ENCODE measurements around the gene GPD1L.

The GPD1L gene

GRCh38 chr3:32166654-32167053 is 60.2 kb downstream of the GPD1L start:
- H3K4me1 ChIP-seq (ENCODE audit: control insufficient read depth, insufficient read depth, low read length) = no peaks in the 10 kb centered on the region
- no peaks in the 10 kb centered on the region for H3K9me3 ChIP-seq (ENCODE audit: control insufficient read depth, insufficient read depth, low read length)
- H3K4me3 ChIP-seq (ENCODE audit: low read depth, low read length) = no peak overlapping the region
- no peaks in the 10 kb centered on the region for H3K36me3 ChIP-seq (ENCODE audit: control insufficient read depth, insufficient read depth, low read length)
- H3K27me3 ChIP-seq (ENCODE audit: control insufficient read depth, insufficient read depth, low read length) = no peaks in the 10 kb centered on the region
- H3K9ac ChIP-seq (ENCODE audit: low read depth, low read length) = no peak overlapping the region

- no peak overlapping the region for H3K9ac ChIP-seq (ENCODE audit: low read depth, low read length)
- no peaks in the 10 kb centered on the region for H3K36me3 ChIP-seq (ENCODE audit: control insufficient read depth, insufficient read depth, low read length)
- H3K27me3 ChIP-seq (ENCODE audit: control insufficient read depth, insufficient read depth, low read length) = peaks cover 2% of the 10 kb centered on the region
- H3K4me1 ChIP-seq (ENCODE audit: control insufficient read depth, insufficient read depth, low read length) = no peaks in the 10 kb centered on the region
- no peak overlapping the region for H3K4me3 ChIP-seq (ENCODE audit: low read depth, low read length)
- H3K9me3 ChIP-seq (ENCODE audit: control insufficient read depth, insufficient read depth, low read length) = peaks cover 3% of the 10 kb centered on the region
Measured at GRCh38 chr3:32172420-32172819, 66.0 kb downstream of the GPD1L start.

- Histone ChIP-seq H3K4me1 (ENCODE audit: control insufficient read depth, insufficient read depth, low read length) (no peaks in the 10 kb centered on the region), H3K36me3 (ENCODE audit: control insufficient read depth, insufficient read depth, low read length) (no peaks in the 10 kb centered on the region), H3K27me3 (ENCODE audit: control insufficient read depth, insufficient read depth, low read length) (peaks cover 6% of the 10 kb centered on the region), H3K9me3 (ENCODE audit: control insufficient read depth, insufficient read depth, low read length) (peaks cover 3% of the 10 kb centered on the region), H3K4me3 (ENCODE audit: low read depth, low read length) (no peak overlapping the region), H3K9ac (ENCODE audit: low read depth, low read length) (no peak overlapping the region)
Measured at GRCh38 chr3:32175607-32176197, 69.3 kb downstream of the GPD1L start.

- Histone ChIP-seq H3K9me3 (ENCODE audit: control insufficient read depth, insufficient read depth, low read length) (no peaks in the 10 kb centered on the region), H3K4me1 (ENCODE audit: control insufficient read depth, insufficient read depth, low read length) (no peaks in the 10 kb centered on the region), H3K9ac (ENCODE audit: low read depth, low read length) (no peak overlapping the region), H3K36me3 (ENCODE audit: control insufficient read depth, insufficient read depth, low read length) (no peaks in the 10 kb centered on the region), H3K4me3 (ENCODE audit: low read depth, low read length) (no peak overlapping the region), H3K27me3 (ENCODE audit: control insufficient read depth, insufficient read depth, low read length) (peaks cover 6% of the 10 kb centered on the region)
Measured at GRCh38 chr3:32176989-32177701, 70.7 kb downstream of the GPD1L start.

- no peaks in the 10 kb centered on the region for H3K9me3 ChIP-seq (ENCODE audit: control insufficient read depth, insufficient read depth, low read length)
- no peak overlapping the region for H3K4me3 ChIP-seq (ENCODE audit: low read depth, low read length)
- H3K4me1 ChIP-seq (ENCODE audit: control insufficient read depth, insufficient read depth, low read length) = no peaks in the 10 kb centered on the region
- no peaks in the 10 kb centered on the region for H3K36me3 ChIP-seq (ENCODE audit: control insufficient read depth, insufficient read depth, low read length)
- H3K9ac ChIP-seq (ENCODE audit: low read depth, low read length) = no peak overlapping the region
- H3K27me3 ChIP-seq (ENCODE audit: control insufficient read depth, insufficient read depth, low read length) = peaks cover 6% of the 10 kb centered on the region
Measured at GRCh38 chr3:32177702-32178198, 71.3 kb downstream of the GPD1L start.

- Histone ChIP-seq H3K4me3 (ENCODE audit: low read depth, low read length) (no peak overlapping the region), H3K4me1 (ENCODE audit: control insufficient read depth, insufficient read depth, low read length) (no peaks in the 10 kb centered on the region), H3K36me3 (ENCODE audit: control insufficient read depth, insufficient read depth, low read length) (no peaks in the 10 kb centered on the region), H3K27me3 (ENCODE audit: control insufficient read depth, insufficient read depth, low read length) (peaks cover 6% of the 10 kb centered on the region), H3K9ac (ENCODE audit: low read depth, low read length) (no peak overlapping the region), H3K9me3 (ENCODE audit: control insufficient read depth, insufficient read depth, low read length) (no peaks in the 10 kb centered on the region)
Measured at GRCh38 chr3:32180141-32180784, 73.8 kb downstream of the GPD1L start.

- H3K9me3 ChIP-seq (ENCODE audit: control insufficient read depth, insufficient read depth, low read length) = no peaks in the 10 kb centered on the region
- no peak overlapping the region for H3K9ac ChIP-seq (ENCODE audit: low read depth, low read length)
- H3K27me3 ChIP-seq (ENCODE audit: control insufficient read depth, insufficient read depth, low read length) = peaks cover 6% of the 10 kb centered on the region
- no peaks in the 10 kb centered on the region for H3K36me3 ChIP-seq (ENCODE audit: control insufficient read depth, insufficient read depth, low read length)
- H3K4me1 ChIP-seq (ENCODE audit: control insufficient read depth, insufficient read depth, low read length) = no peaks in the 10 kb centered on the region
- no peak overlapping the region for H3K4me3 ChIP-seq (ENCODE audit: low read depth, low read length)
Measured at GRCh38 chr3:32181365-32181764, 74.9 kb downstream of the GPD1L start.

GRCh38 chr3:32181796-32182195 is 75.4 kb downstream of the GPD1L start:
- no peak overlapping the region for H3K4me3 ChIP-seq (ENCODE audit: low read depth, low read length)
- H3K9ac ChIP-seq (ENCODE audit: low read depth, low read length) = no peak overlapping the region
- H3K4me1 ChIP-seq (ENCODE audit: control insufficient read depth, insufficient read depth, low read length) = no peaks in the 10 kb centered on the region
- H3K9me3 ChIP-seq (ENCODE audit: control insufficient read depth, insufficient read depth, low read length) = no peaks in the 10 kb centered on the region
- peaks cover 6% of the 10 kb centered on the region for H3K27me3 ChIP-seq (ENCODE audit: control insufficient read depth, insufficient read depth, low read length)
- H3K36me3 ChIP-seq (ENCODE audit: control insufficient read depth, insufficient read depth, low read length) = no peaks in the 10 kb centered on the region

- H3K9ac ChIP-seq (ENCODE audit: low read depth, low read length) = no peak overlapping the region
- H3K4me3 ChIP-seq (ENCODE audit: low read depth, low read length) = no peak overlapping the region
- H3K27me3 ChIP-seq (ENCODE audit: control insufficient read depth, insufficient read depth, low read length) = no peaks in the 10 kb centered on the region
- H3K4me1 ChIP-seq (ENCODE audit: control insufficient read depth, insufficient read depth, low read length) = no peaks in the 10 kb centered on the region
- H3K9me3 ChIP-seq (ENCODE audit: control insufficient read depth, insufficient read depth, low read length) = no peaks in the 10 kb centered on the region
- no peaks in the 10 kb centered on the region for H3K36me3 ChIP-seq (ENCODE audit: control insufficient read depth, insufficient read depth, low read length)
Measured at GRCh38 chr3:32184187-32184730, 77.8 kb downstream of the GPD1L start.

GRCh38 chr3:32186097-32186496 is 79.7 kb downstream of the GPD1L start:
- H3K36me3 ChIP-seq (ENCODE audit: control insufficient read depth, insufficient read depth, low read length) = no peaks in the 10 kb centered on the region
- no peak overlapping the region for H3K9ac ChIP-seq (ENCODE audit: low read depth, low read length)
- H3K4me3 ChIP-seq (ENCODE audit: low read depth, low read length) = no peak overlapping the region
- no peaks in the 10 kb centered on the region for H3K27me3 ChIP-seq (ENCODE audit: control insufficient read depth, insufficient read depth, low read length)
- no peaks in the 10 kb centered on the region for H3K9me3 ChIP-seq (ENCODE audit: control insufficient read depth, insufficient read depth, low read length)
- no peaks in the 10 kb centered on the region for H3K4me1 ChIP-seq (ENCODE audit: control insufficient read depth, insufficient read depth, low read length)

GRCh38 chr3:32186876-32187275 is 80.5 kb downstream of the GPD1L start:
- no peaks in the 10 kb centered on the region for H3K27me3 ChIP-seq (ENCODE audit: control insufficient read depth, insufficient read depth, low read length)
- no peak overlapping the region for H3K4me3 ChIP-seq (ENCODE audit: low read depth, low read length)
- H3K4me1 ChIP-seq (ENCODE audit: control insufficient read depth, insufficient read depth, low read length) = no peaks in the 10 kb centered on the region
- H3K9ac ChIP-seq (ENCODE audit: low read depth, low read length) = no peak overlapping the region
- no peaks in the 10 kb centered on the region for H3K36me3 ChIP-seq (ENCODE audit: control insufficient read depth, insufficient read depth, low read length)
- no peaks in the 10 kb centered on the region for H3K9me3 ChIP-seq (ENCODE audit: control insufficient read depth, insufficient read depth, low read length)

Data from iPS-15b (cell line).